GM19035 (cell line): Measurements from ENCODE around the gene NEGR1.

Source experiments
- ATAC-seq: cut with Tn5 transposase; IDR thresholded peaks from one replicate; pipeline ENCODE4 v1.9.1; 2021; ENCODE audit not compliant: unreplicated experiment

NEGR1 gene

DNA sequence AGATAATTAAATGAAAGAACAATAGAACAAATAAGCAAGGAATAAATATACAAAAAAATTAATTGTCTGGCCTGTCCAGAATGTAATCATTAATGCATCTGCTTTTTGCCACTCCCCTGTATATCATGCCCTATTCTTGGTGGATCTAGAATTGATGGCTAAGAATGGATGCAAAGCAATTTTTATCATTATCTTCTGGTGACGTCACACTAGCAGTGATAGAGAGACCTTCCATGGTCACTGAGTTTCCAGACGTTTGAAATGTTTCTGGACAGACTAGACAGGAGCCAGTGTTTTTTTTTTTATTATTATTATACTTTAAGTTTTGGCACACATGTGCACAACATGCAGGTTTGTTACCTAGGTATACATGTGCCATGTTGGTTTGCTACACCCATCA, 563.0 kb downstream of the NEGR1 start:
- no peak for ATAC-seq

DNA sequence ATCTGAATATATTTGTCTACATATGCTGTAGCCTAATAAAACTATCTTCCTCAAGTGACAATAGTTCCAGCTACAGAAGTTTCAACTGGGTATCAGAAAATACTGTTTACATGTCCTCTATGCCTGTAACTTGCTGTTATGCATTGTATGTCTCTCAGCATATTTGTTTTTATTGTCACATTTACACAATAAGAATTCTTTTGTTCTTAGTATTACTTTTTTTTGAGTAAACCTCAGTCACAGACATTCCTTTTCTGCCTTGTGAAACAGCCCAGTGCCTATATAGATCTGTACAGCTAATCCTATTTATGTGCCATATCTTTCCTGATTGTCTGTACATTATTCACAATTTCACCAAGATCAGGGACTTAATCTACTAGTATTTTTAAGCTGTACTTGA, 565.2 kb downstream of the NEGR1 start:
- no peak for ATAC-seq

DNA sequence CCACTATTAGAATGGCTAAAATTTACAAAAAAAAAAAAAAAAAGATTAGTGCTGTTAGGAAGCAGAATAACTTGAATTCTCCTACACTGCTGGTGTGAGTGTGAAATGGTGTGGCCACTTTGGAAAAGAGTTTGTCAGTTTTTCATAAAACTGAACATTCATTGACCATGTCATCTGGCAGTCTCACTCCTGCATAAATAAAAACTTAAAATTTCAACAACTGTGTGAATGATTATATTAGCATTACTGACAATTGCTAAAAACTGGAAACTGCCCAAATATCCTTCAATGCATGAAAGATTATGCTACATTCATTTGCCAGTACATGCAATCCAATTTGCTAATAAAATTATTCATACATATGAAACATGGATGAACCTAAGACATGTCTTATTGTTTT, 570.9 kb downstream of the NEGR1 start:
- ATAC-seq: no peak

DNA sequence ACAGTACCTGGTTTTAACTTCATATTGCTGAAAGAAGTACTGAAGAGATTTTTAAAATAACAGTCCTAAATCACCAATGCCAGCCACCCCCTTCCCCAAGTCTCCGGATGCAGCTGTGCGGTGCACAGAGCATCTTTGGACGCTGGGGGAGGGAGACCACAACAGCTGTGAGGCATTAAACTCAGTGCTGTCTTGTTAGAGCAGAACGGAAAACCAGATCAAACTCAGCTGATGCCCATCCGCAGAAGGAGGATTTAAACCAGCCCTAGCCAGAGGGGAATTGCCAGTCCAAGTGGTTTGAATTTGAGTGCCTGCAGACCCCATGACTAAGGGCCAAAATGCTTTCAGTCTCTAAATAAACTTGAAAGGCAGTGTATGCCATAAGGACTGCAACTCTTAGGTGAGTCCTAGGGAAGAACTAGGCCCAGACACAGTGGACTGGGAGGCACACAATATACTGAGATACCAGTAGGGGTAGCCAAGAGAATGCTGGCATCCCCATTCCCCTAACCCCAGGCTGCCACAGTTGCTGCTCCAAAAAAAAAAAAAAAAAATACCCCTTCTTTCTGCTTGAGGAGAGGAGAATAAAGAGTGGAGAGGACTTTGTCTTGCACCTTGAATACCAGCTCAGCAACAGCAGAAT, 576.2 kb downstream of the NEGR1 start:
- no peak for ATAC-seq

DNA sequence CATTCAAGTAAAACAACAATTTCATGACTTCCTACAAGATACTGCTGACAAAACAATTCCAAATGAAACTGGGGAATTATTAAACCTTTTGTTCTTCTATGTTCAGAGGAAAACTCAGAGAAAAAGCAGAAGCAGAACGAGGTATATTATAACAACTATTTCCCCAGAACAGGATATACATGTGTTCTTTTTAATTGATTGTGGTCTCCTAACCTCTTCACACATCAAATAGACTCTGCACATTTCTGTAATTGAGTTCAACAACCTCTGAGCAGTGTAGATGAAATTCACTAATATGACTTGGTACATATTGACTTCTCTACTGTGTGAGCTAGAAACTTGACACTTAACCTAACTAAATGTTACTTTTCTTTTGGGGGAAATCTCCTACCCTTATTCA, 584.2 kb downstream of the NEGR1 start:
- no peak for ATAC-seq

DNA sequence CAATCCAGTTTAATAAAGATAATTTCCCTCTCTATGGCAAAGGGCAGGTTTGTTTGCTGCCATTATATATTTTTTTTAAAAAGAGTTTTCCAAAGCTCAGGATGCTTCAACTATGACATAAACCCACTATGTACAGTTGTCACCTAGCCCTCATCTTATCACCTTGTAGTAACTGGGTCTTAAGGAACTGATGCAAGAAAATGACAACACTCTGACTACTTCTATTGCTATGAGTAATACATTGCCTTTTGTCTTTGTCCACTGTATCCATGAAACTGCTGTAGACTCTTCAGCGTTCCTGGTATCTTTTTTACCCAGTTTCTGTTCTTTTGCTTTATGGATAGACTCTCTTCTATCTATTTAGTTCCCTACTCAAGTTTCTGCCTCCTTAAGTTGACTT, 586.5 kb downstream of the NEGR1 start:
- ATAC-seq: no peak

DNA sequence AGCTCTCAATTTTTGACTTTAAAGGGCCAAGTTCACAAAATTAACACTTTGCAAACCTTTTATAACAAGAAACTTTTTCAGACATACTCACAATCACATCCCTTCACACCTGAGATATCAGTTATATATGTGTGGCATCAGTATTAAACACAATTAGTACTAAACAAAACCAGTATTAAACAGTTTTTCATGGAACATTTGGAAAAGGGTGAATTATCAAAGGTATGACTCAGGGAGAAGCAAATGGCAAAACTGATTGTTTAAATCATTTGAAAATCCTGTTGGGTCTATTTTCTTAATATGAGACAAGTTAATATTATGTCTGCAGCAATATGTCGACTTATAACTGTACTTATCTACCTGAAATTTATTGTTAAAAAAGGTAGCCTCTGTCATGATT, 587.3 kb downstream of the NEGR1 start:
- no peak for ATAC-seq

DNA sequence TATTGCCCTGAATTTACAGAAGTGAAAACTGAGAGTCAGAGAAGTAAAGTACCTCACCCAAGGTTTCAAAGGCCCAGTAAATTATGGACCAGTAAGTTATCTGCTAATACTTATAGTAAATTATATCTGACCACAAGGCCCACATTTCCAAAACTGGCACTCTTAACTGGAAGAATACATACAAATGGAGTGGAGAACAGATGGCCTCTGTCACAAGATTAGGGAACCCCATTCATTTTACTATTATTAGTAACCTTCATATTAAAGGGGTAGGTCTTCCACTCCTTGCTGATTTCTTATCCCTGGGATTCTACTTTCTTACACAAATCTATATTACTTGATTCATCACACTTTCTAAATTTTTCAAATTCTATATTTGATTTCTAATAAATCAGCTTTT, 588.8 kb downstream of the NEGR1 start:
- no peak for ATAC-seq

DNA sequence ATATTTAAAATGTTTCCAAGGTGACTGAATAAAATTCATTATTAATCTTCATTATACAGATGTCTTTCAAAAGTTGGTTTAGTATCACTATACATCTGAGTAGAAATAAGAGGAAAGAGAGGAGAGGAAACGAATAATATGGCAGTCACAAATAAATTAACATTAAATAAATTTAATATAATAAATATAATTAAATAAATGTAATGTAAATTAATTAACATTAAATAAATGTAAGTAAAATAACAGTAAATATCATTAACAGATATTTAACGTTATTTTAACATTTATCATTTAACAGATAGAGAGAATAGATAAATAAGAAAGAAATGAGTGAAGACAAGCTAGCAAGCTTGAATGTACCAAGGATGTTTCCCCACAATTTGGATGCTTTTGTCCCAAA, 592.7 kb downstream of the NEGR1 start:
- no peak for ATAC-seq

DNA sequence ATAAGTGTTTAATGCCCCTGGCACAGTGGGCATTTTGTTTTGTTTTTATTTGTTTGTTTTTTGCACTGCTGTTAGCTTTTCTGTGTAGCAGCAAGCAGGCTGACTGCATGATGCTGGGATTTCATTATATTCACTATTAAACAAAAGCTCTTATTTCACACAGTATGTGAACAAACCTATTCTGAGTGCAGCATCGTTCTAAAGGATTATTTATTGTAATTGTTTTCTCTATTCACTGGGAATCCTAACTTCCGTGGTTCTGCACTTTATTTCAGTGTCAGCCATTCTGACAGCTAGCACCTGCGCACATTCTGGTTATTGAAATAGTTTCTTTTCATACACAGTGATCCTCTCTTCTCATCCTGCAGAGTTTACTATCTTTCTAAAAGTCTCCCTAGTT, 595.0 kb downstream of the NEGR1 start:
- no peak for ATAC-seq

DNA sequence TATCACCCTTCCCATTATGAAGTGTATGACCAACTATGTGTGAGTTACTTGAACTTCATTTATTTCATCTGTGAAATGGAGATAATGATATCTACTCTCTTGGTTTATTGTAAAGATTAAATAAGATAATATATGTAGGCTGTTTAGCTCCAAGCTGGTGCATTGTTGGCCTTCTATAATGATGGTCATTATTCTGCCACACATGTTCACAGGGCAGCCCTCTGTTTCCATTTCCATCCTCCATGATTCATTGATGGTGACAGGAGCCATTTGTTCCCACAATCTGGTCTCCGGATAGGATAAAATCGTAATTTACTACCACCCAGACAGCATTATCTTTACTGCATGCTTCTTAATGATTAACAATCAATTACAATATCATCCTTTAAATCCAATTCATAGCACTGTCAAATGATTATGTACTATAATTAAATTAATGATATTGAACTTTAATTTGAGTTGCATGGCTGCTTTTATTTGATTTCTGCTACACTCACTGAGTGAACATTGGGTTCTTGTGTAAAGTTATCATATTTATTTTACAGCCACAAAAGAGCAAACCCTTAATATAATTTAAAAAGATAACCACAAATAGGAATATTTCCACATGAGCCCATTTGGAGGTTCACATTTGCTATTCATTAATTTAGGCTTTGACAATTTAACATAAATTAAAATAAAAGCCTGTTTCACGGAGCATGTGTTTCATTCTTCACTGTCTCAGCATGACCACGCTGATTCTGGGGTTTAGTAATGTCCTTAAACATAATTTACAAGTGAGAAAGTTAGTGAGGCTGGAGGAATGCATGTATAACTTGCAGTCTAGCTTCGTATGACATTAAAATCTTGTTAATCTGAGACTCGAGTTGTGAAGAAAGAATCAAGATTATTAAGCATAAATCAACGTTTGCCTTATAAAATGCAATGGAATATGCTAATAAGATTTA, 605.1 kb downstream of the NEGR1 start:
- no peak for ATAC-seq

DNA sequence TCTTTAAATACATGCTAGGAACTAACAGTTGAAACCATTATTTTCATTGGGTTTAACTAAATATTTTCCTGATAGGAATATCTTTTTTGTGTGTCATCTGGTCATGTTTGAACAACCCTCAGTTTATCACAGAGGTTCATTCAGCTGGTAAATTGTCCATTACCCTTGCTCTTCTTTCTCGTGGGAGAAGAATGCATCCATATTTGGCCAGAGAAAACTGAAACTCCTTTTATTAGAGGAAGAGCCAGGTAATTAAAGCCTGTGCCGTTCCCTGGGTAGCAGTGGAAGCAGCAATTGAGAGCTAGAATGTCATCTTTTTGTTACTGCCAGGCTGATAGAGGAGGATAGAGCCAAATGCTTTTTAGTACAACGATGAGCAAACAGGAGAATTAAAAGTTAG, 614.3 kb downstream of the NEGR1 start:
- no peak for ATAC-seq

DNA sequence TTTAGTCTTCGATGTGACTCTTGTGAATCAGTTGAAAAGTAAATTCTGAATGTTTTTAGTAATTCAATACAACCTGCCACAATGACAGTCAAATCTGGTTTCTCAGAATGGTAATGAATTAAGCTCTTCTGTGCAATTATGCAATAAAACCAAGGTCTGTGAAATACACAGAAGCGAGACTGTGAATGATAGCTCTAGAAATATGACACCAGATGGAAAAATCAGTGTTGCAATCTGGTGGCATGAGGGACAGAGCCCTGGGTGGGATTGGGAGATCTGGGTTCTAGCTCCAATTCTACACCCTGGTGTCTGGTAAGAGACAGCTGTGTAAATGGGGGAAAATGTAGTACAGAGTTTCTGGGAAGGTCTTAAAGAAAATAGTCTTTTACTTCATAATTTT, 615.1 kb downstream of the NEGR1 start:
- no peak for ATAC-seq

DNA sequence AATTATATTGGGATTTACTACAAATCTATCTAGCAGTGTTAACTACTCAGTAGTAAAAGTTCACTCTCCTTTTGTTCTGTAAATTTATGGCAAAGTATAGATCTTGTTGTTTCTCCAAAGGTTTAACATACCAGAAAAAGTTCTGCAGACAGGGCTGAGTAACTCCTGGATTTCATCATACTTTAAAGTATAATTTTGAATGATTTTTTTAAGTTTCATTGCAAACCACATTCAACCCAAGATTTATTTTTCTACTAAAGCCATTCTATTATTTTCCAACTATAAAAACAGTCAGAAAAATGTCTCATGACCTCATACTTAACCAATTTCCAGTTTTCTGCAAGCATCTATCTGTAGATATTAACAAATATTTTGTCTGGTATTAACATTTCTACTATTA, 615.7 kb downstream of the NEGR1 start:
- no peak for ATAC-seq

DNA sequence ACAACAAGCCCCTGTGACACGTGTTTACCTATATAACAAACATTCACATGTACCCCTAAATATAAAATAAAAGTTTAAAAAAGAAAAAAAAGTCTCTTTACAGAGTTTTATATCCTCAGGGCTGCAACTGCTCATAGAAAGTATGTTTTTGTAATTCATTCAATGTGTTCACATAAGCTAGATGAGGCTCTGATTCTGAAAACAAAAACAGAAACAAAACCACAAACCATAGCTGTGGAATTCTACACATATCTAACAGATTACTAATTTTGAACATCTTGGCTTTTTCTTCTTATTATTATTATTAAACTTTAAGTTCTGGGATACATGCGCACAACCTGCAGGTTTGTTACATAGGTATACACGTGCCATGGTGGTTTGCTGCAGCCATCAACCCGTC, 621.9 kb downstream of the NEGR1 start:
- no peak for ATAC-seq

DNA sequence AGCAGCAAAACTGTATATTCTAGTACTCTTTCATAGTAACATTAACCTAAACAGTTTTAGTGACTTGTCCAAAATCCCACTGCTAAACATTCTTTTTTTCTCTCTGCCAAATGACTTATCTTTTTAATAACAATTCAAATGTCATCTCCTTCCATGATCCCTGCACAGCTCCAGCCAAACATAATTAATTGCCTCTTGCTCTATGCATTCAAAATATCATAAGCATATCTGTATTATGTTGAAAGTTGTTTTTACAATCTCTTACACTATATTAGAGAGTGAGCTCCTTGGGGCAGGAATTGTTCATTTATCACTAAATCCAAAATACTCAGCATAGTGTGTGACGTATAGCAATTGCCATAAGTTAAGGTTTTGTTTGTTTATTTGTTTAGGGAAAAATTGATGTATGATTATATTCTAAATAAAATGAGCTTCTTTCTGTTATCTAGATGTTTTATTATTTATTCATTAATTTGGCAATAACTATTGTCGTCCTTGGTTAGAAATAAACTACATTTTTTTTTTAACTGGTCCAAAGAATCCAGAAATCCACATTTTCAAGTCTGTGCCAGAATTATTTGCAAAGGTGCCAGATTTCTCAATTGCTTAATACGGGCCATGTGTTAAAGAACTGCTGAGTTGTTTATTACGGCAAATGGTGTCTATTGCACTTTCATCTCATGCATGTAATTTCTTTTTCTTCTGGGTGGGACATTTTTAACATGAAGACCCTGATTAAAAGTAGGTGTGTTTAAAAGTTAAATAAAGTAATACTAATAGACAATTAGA, 624.3 kb downstream of the NEGR1 start:
- ATAC-seq: no peak

DNA sequence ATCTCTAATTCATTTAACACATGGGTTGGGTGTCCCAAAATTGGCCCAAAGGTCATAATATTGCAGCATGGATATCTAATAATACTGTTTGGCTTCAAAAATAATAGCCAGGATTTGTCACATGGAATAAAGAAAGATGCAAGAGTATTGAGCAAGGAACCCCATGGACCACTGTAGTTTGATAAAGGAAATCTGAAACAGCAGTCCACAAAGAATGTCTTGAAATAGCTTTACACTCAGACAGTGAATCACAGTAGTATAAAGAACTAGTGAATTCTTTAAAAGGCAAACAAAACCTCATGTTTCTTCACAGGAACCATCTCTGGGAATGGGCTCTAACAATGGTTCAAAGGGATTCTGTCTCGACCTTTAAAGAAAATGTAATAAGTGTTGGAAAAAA, 625.4 kb downstream of the NEGR1 start:
- no peak for ATAC-seq

DNA sequence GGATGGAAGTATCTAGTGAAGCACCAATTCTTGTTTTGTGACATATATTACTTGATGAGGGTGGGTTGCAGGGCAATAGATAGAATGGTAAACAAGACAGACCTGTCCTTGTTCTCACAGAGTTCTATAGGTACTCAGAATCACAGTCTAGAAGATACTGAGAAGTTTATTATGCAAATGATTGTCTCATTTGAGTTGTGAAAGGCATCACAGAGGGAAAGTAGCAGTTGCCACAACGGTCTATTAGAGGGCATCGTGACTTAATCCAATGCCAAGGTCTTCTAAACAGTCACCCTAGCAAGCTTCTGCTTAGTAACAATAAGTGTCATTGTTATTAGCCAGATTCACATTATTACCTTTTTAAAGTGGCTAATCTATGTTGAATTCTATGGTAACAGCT, 626.7 kb downstream of the NEGR1 start:
- ATAC-seq: no peak

DNA sequence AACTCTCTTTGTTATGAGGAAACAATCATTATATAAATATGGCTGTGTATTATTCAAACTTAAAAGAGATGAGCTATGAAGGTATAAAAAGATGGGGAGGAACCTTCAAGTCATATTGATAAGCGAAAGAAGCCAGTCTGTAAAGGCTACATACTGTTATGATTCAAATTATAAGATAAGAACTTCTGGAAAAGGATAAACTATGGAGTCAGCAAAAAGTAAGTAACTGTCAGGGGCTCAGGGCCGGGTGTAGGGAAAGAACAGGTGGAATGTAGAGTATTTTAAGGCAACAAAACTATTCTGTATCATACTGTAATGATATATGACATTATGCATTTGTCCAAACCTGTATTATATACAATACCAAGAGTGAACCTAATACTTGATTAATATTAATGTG, 628.4 kb downstream of the NEGR1 start:
- no peak for ATAC-seq

DNA sequence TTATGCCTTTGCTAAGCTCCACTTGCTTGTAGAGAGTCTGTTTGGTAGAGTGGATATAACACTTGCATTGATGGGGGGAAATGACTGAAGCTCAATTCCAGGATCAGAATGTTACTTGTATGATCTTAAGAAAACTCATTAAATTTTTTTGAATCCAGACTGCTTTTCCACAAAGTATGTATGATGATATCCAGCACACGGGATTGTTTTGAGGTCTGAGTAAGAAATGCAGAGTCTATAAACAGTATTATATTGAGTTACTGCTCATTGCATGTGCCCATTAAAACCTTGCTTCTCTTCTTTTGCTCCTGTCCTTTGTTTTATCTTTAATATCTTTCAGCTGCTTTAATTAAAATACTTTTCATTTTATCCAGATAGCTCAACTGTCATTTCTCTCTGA, 631.1 kb downstream of the NEGR1 start:
- no peak for ATAC-seq

DNA sequence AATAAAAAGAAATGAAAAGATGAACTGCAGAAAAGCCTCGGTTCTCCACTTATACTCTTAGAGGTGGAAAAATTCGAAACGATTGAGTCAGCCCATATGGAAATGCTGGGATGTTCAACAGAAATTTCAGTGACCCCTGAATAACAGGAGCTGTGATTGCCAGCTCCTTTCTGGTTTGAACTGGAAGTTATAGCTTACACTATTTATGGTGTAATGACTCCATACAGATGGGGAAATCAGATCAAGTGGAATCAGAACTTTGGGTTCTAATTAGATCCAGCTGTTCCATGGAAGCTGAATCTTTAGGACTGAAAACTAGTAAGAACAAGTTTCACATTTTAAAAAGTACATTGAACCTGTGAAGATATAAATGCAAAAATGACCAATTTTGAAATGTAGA, 632.2 kb downstream of the NEGR1 start:
- no peak for ATAC-seq

DNA sequence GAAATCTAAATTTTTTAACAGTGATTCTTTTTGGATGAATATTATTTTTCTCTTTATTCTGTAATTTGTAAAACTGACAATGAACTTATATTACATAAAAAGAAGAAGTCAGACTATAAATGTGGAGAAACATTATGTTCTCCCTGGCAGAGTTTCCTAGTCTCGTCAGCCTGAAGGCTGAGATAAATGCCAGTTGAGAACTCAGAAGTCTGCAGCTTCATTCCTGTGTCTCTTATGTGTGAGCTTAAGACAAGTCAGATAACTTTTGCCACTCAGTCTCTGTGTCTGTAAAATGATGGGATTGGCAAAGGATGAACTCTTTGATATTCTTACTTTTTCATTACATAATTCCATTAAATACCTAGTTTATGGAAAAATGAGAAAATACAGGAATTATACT, 632.7 kb downstream of the NEGR1 start:
- no peak for ATAC-seq
